Muscle layer of colon (tissue), 2 donors: Measurements from ENCODE around the gene DUSP28.

Experiments used
- H3K27ac ChIP-seq: one replicate; pipeline ENCODE4 v1.7.0; 2013; ENCODE audit warnings: low read depth, mild to moderate bottlenecking, low read length, moderate library complexity
- H3K27me3 ChIP-seq, 2 donors: one replicate each; pipeline ENCODE4 v1.7.0; 2013; ENCODE audit warnings: low read length in 2 of 2, mild to moderate bottlenecking in 2 of 2; ENCODE audit not compliant: insufficient read depth in 2 of 2, control insufficient read depth in 1 of 2
- H3K36me3 ChIP-seq: one replicate; pipeline ENCODE4 v1.7.0; 2013; ENCODE audit warnings: mild to moderate bottlenecking, low read length; ENCODE audit not compliant: insufficient read depth
- H3K4me1 ChIP-seq: one replicate; pipeline ENCODE4 v1.7.0; 2013; ENCODE audit warnings: mild to moderate bottlenecking, low read length; ENCODE audit not compliant: insufficient read depth
- H3K4me3 ChIP-seq, 2 donors: one replicate each; pipeline ENCODE4 v1.7.0; 2013; ENCODE audit warnings: low read length in 2 of 2, low read depth in 1 of 2, mild to moderate bottlenecking in 1 of 2, moderate library complexity in 1 of 2
- H3K9ac ChIP-seq: one replicate; pipeline ENCODE4 v1.7.0; 2013; ENCODE audit warnings: low read length
- H3K9me3 ChIP-seq: one replicate; pipeline ENCODE4 v1.7.0; 2013; ENCODE audit warnings: mild to moderate bottlenecking, low read length
- donor health status: abdominal sarcoma.
- donor health status: Adenocarcinoma of cecum.

DUSP28 gene

GRCh38 chr2:240601061-240601830, 41.1 kb downstream of the DUSP28 start:
- peaks cover 4% of the 10 kb centered on the region for H3K36me3 ChIP-seq
- no peaks in the 10 kb centered on the region for H3K27me3 ChIP-seq
- no peak overlapping the region for H3K9ac ChIP-seq
- H3K4me3 ChIP-seq = no peak overlapping the region
- H3K4me1 ChIP-seq = peaks cover 23% of the 10 kb centered on the region
- no peak overlapping the region for H3K27ac ChIP-seq
- H3K9me3 ChIP-seq = no peaks in the 10 kb centered on the region

DNA sequence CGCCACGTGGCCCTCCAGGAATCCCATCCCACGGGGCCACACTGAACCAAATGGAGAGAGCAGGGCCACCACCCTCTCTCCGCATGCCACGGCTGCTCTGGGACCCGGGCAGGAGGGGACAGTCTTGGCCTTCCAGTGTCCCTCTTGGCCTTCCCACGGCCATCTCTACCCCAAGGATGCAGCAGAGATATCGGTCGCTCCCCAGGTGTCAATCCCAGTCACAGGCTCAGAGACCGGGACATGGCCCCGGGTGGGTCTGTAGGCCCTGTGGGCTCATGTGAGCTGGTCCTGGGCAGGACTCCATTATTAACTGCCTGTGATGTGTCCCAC, 41.6 kb downstream of the DUSP28 start:
- H3K36me3 ChIP-seq = peaks cover 4% of the 10 kb centered on the region
- peaks cover 19% of the 10 kb centered on the region for H3K4me1 ChIP-seq
- H3K27ac ChIP-seq = no peak overlapping the region
- H3K9ac ChIP-seq = no peak overlapping the region
- H3K4me3 ChIP-seq = no peak overlapping the region
- no peaks in the 10 kb centered on the region for H3K27me3 ChIP-seq
- H3K9me3 ChIP-seq = no peaks in the 10 kb centered on the region

GRCh38 chr2:240602266-240603050, 42.3 kb downstream of the DUSP28 start:
- H3K9me3 ChIP-seq = no peaks in the 10 kb centered on the region
- H3K4me3 ChIP-seq = no peak overlapping the region
- no peak overlapping the region for H3K27ac ChIP-seq
- H3K9ac ChIP-seq = no peak overlapping the region
- peaks cover 13% of the 10 kb centered on the region for H3K4me1 ChIP-seq
- peaks cover 4% of the 10 kb centered on the region for H3K36me3 ChIP-seq
- no peaks in the 10 kb centered on the region for H3K27me3 ChIP-seq

DNA sequence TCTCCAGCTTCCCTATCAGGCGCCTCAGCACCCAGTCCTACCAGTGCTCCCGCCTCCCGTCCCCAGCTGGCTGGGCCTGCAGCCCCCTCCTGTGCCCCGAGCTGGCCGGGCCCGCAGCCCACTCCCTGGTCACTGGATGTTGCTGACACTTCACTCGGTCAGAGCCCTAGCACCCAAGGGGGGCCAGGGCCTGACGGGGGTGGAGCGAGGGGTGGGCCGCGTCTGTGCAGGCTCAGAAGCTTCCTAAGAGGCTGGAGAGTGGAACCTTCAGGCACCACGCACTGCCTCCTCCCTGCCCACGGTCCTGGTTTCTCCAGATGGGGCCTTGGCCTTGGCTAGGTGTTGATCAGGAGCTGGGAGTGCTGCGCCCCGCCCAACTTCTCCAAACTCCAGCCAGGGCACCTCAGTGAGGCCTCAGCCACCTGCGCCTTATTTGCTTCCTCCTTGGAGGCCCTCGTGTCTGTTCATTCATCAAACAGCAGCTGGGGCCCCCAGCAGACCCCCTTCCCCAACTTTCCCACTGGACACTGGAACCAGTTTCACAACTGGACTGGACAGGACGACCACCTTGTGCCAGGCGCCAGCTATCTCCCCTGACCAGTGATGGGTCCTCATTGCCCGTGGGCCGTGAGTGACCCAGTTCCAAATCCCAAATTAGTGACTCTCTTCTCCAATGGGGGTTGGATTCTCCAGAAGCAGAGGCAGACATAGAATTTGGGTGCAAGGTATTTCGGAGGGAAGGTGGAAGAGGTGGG, 43.1 kb downstream of the DUSP28 start:
- no peak overlapping the region for H3K9ac ChIP-seq
- no peaks in the 10 kb centered on the region for H3K9me3 ChIP-seq
- H3K4me3 ChIP-seq = no peak overlapping the region
- H3K4me1 ChIP-seq = peaks cover 5% of the 10 kb centered on the region
- no peak overlapping the region for H3K27ac ChIP-seq
- H3K36me3 ChIP-seq = peaks cover 2% of the 10 kb centered on the region
- no peaks in the 10 kb centered on the region for H3K27me3 ChIP-seq

DNA sequence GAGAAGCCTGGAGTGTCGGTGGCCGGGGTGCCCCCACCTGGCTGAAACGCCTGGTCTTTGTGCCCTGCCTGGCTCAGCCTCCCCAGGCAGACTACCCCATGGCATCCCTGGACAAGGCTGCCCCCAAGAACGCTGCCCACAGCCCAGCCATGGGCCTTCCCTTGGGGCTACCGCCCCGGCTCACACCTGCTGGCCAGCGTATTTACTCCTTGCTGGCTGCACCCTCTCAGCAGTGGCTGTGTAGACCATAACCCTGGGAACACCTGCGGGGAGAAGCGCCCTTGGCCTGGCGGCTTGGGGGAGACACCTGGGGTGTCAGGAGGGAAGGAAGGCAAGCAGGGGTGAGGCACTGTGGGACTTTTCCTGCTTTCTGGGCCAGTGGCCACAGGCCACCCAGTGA, 43.7 kb downstream of the DUSP28 start:
- Histone ChIP-seq H3K4me3 (no peak overlapping the region), H3K4me1 (no peaks in the 10 kb centered on the region), H3K36me3 (no peaks in the 10 kb centered on the region), H3K9me3 (no peaks in the 10 kb centered on the region), H3K27ac (no peak overlapping the region), H3K27me3 (no peaks in the 10 kb centered on the region), H3K9ac (no peak overlapping the region)

DNA sequence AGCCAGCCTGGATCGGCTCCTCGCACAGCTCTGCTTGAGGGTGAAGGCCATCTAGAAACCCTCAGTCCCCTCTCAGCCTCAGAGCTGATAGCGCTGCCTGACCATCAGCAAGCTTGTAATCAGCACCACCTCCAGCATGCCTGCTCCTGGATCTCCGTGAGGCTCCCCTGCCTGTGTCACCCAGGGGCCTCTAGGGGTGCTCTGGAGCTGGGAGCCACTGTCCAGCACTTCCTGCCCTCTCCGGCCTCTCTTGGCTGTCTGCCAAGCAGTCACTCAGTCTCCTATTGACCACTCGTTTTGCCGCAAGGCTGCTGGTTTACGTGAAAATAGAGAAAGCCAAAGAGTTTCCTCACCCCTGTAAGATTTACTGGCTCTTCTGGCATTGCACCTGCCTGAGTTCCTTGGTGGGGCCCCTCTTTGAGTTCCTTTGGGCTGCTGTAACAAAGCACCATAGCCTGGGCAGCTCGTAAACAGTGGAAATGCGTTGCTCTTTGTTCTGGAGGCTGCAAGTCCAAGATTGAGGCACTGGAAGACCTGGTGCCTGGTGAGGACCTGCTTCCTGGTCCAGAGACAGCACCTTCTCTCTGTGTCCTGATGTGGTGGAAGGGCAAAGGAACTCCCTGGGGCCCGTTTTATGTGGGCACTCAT, 44.3 kb downstream of the DUSP28 start:
- Histone ChIP-seq H3K4me3 (no peak overlapping the region), H3K4me1 (no peaks in the 10 kb centered on the region), H3K9me3 (no peaks in the 10 kb centered on the region), H3K9ac (no peak overlapping the region), H3K27me3 (no peaks in the 10 kb centered on the region), H3K27ac (no peak overlapping the region), H3K36me3 (no peaks in the 10 kb centered on the region)

GRCh38 chr2:240604939-240605716, 45.0 kb downstream of the DUSP28 start:
- no peak overlapping the region for H3K4me3 ChIP-seq
- H3K36me3 ChIP-seq = no peaks in the 10 kb centered on the region
- no peaks in the 10 kb centered on the region for H3K9me3 ChIP-seq
- no peaks in the 10 kb centered on the region for H3K27me3 ChIP-seq
- H3K27ac ChIP-seq = no peak overlapping the region
- H3K4me1 ChIP-seq = no peaks in the 10 kb centered on the region
- no peak overlapping the region for H3K9ac ChIP-seq

DNA sequence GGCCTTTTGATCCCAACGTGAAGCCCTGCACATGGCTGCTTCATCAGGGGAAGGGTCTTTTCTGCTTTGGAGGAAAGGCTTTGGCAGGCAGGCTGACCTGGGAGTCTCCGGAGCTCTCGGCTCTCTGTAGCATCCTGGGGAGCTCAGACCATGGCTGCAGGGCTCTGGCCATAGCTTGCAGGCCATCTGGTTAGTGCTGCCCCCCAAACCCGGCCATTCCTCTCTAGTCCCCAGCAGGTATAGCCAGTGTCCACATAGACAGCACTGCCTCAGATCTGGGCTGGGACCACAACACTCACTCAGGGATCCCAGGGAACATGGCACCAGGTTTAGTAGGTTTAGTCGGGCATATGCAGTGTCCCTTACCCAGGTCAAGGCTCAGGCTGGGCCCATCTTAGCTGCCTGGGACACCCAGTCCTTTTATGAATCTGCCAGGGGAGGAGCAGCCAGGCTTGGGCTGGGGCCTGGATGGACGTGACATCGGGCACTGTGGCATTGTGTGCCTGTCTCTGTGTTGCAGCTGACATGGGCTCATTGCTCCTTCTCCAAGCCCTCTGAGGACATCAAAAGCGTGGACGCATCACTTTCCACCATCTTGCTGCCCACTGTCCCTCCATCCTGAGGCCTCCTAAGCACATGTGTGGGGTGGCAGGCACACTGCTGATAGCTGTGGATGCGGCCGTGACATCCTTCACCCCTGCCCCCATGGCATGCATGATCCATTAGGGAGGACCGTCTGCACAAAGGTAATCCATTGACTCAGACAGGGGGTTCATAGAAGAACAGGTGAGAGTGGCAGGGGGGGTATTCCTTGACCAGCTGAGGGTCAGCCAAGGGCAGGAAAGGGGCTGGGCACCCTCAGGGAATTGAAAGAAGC, 45.9 kb downstream of the DUSP28 start:
- H3K4me1 ChIP-seq = no peaks in the 10 kb centered on the region
- H3K9me3 ChIP-seq = no peaks in the 10 kb centered on the region
- no peak overlapping the region for H3K4me3 ChIP-seq
- H3K27me3 ChIP-seq = no peaks in the 10 kb centered on the region
- no peak overlapping the region for H3K9ac ChIP-seq
- no peak overlapping the region for H3K27ac ChIP-seq
- no peaks in the 10 kb centered on the region for H3K36me3 ChIP-seq

DNA sequence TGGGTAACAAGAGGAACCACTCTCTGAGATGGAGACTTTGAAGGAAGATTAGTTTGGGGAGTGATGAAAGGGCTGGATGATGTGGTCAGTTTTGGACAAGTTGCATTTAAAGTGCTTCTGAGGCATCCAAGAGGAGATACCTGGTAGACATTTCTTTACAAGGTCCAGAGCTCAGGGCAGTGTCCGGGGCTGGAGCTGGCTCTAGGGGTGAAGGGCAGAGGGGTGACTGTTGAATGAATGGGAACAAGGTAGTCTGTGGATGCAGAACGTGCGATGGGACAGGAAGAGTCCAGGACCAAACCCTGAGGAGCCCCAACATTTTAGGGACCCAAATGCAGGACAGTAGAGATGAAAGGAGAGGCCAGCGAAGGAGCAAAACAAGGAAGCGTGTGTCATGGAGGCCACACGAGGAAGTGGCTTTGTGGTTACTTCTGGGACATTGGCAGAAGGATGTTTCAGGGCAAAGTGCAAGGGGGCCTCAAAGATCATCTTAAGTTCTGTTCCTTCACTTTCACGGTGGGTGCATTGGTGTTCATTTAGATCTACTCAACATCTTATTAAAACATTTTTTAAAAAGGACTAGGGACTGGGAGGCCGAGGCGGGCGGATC, 51.5 kb downstream of the DUSP28 start:
- Histone ChIP-seq H3K27ac (no peak overlapping the region), H3K36me3 (no peaks in the 10 kb centered on the region), H3K9ac (no peak overlapping the region), H3K9me3 (no peaks in the 10 kb centered on the region), H3K4me1 (no peaks in the 10 kb centered on the region), H3K27me3 (no peaks in the 10 kb centered on the region), H3K4me3 (no peak overlapping the region)
